Mesenchymal stem cell (in vitro differentiated cells and primary cell): ENCODE results near the gene PMEL.

Experiments used
- DNase-seq: peaks from one replicate; pipeline ENCODE4 v3.0.0-alpha.2; 2013
- H2AFZ ChIP-seq: one replicate; pipeline ENCODE4 v1.6.1; 2013; ENCODE audit warnings: low read depth, mild to moderate bottlenecking, control low read depth, inconsistent platforms, low read length, moderate library complexity
- H2AK5ac ChIP-seq: 2 replicates; pipeline ENCODE4 v1.6.1; 2013; ENCODE audit warnings: low read length, moderate library complexity, mild to moderate bottlenecking, inconsistent platforms; ENCODE audit not compliant: severe bottlenecking
- H2BK120ac ChIP-seq: one replicate; pipeline ENCODE4 v1.6.1; 2013; ENCODE audit warnings: low read depth, mild to moderate bottlenecking, inconsistent platforms, low read length, moderate library complexity
- H2BK12ac ChIP-seq, 2 experiments: one replicate each; pipeline ENCODE4 v1.6.1; 2013; ENCODE audit warnings: inconsistent platforms in 2 of 2, low read length in 2 of 2, mild to moderate bottlenecking in 2 of 2, moderate library complexity in 2 of 2, control low read depth in 1 of 2
- H2BK15ac ChIP-seq: one replicate; pipeline ENCODE4 v1.6.1; 2013; ENCODE audit warnings: mild to moderate bottlenecking, low read depth, inconsistent platforms; ENCODE audit not compliant: poor library complexity, severe bottlenecking
- H2BK5ac ChIP-seq: 2 replicates; pipeline ENCODE4 v1.6.1; 2013; ENCODE audit warnings: low read depth, mild to moderate bottlenecking, low read length, control low read depth, inconsistent platforms; ENCODE audit not compliant: poor library complexity, severe bottlenecking
- H3K14ac ChIP-seq, 2 experiments: one replicate each; pipeline ENCODE4 v1.6.1; 2013; ENCODE audit warnings: inconsistent platforms in 2 of 2, low read length in 2 of 2, control low read depth in 1 of 2, mild to moderate bottlenecking in 1 of 2, moderate library complexity in 1 of 2
- H3K18ac ChIP-seq, 2 experiments: one replicate each; pipeline ENCODE4 v1.6.1; 2013; ENCODE audit warnings: inconsistent platforms in 2 of 2, low read length in 2 of 2, control low read depth in 1 of 2, low read depth in 1 of 2, mild to moderate bottlenecking in 1 of 2
- H3K23ac ChIP-seq, 2 experiments: one replicate each; pipeline ENCODE4 v1.6.1; 2013; ENCODE audit warnings: inconsistent platforms in 2 of 2, low read length in 2 of 2, mild to moderate bottlenecking in 2 of 2, moderate library complexity in 2 of 2, control low read depth in 1 of 2
- H3K27ac ChIP-seq: 2 replicates; pipeline ENCODE4 v1.5.1; 2013; ENCODE audit warnings: mild to moderate bottlenecking, moderate library complexity, low read length, control low read depth, inconsistent platforms; ENCODE audit not compliant: poor library complexity, severe bottlenecking
- H3K27me3 ChIP-seq, 2 experiments: 2 replicates each; pipeline versions ENCODE4 v1.6.1 to v1.7.0; 2013; ENCODE audit warnings: low read length in 2 of 2, mild to moderate bottlenecking in 2 of 2, moderate library complexity in 2 of 2, control low read depth in 1 of 2, inconsistent platforms in 1 of 2; ENCODE audit not compliant: control insufficient read depth in 1 of 2, insufficient read depth in 1 of 2
- H3K36me3 ChIP-seq, 2 experiments: 2 replicates each; pipeline versions ENCODE4 v1.6.1 to v1.7.0; 2013; ENCODE audit warnings: low read length in 2 of 2, control low read depth in 1 of 2, inconsistent platforms in 1 of 2, low read depth in 1 of 2, mild to moderate bottlenecking in 1 of 2; ENCODE audit not compliant: insufficient read depth in 2 of 2, control insufficient read depth in 1 of 2
- H3K4ac ChIP-seq, 2 experiments: one replicate each; pipeline ENCODE4 v1.6.1; 2013; ENCODE audit warnings: inconsistent platforms in 2 of 2, low read length in 2 of 2, mild to moderate bottlenecking in 2 of 2, moderate library complexity in 2 of 2, control low read depth in 1 of 2, low read depth in 1 of 2
- H3K4me1 ChIP-seq: 2 replicates; pipeline ENCODE4 v1.6.1; 2013; ENCODE audit warnings: low read depth, low read length, control low read depth; ENCODE audit not compliant: control insufficient read depth, insufficient read depth
- H3K4me2 ChIP-seq: 2 replicates; pipeline ENCODE4 v1.6.1; 2013; ENCODE audit warnings: low read length, mild to moderate bottlenecking, inconsistent platforms; ENCODE audit not compliant: poor library complexity, severe bottlenecking
- H3K4me3 ChIP-seq, 2 experiments: 2 replicates each; pipeline versions ENCODE4 v1.5.1 to v1.7.0; 2013; ENCODE audit warnings: low read length in 2 of 2, mild to moderate bottlenecking in 2 of 2, control low read depth in 1 of 2, low read depth in 1 of 2; ENCODE audit not compliant: insufficient read depth in 1 of 2
- H3K79me1 ChIP-seq: replicated peaks from 2 replicates; pipeline ENCODE4 v1.6.1; 2013; ENCODE audit warnings: mild to moderate bottlenecking, control low read depth, low read length, inconsistent platforms; ENCODE audit not compliant: poor library complexity, severe bottlenecking
- H3K9ac ChIP-seq: 2 replicates; pipeline ENCODE4 v1.7.0; 2013; ENCODE audit warnings: mild to moderate bottlenecking, low read length, moderate library complexity
- H3K9me3 ChIP-seq: 2 replicates; pipeline ENCODE4 v1.7.0; 2013; ENCODE audit warnings: mild to moderate bottlenecking, low read length; ENCODE audit not compliant: control insufficient read depth
- H4K8ac ChIP-seq: one replicate; pipeline ENCODE4 v1.6.1; 2013; ENCODE audit warnings: inconsistent platforms, mild to moderate bottlenecking, low read length, moderate library complexity
- H4K91ac ChIP-seq: one replicate; pipeline ENCODE4 v1.6.1; 2013; ENCODE audit warnings: mild to moderate bottlenecking, low read length, inconsistent platforms
- WGBS: methylation state at CpG from one replicate; pipeline ENCODE4 v1.1.7; 2013; ENCODE audit warnings: mixed read lengths; 5-methylcytosine and 5-hydroxymethylcytosine counted together

PMEL gene

DNA sequence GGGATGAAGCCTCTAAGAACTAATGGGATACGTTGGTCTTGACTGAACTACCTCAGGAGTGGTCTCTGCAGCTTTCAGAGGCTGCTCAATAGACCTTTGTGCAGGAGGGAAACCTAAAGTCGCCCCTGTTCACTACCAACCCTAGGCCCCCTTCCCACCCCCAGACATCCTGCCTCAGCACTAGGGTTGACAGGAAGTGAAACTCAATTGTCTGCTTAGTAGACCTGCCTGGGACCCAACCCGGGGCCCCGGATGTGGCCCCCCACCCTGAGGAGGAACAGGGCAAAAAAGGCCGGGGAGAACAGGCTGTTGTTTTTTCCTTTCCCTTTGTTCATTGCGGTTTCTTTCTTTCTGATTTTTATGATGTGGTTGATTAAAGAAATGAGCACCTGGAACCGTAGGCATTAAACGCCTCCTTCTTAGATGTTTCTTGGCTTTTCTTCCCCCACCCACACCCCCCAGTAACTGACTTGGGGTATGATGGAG is 36.5 kb downstream of the PMEL start:
- no peak overlapping the region for H3K4me3 ChIP-seq
- H2AK5ac ChIP-seq = peak overlapping the region; percentile 60
- DNase-seq = no peak
- H2BK15ac ChIP-seq = peak overlapping the region; percentile 90
- H3K27me3 ChIP-seq = no peaks in the 10 kb centered on the region
- H3K36me3 ChIP-seq = peaks cover 0 to 6% of the 10 kb centered on the region in 2 experiments
- no peak overlapping the region for H2AFZ ChIP-seq
- H3K9me3 ChIP-seq = no peaks in the 10 kb centered on the region
- no peak overlapping the region for H2BK120ac ChIP-seq
- peak overlapping the region; percentile 80 for H3K9ac ChIP-seq
- no peak overlapping the region for H3K18ac ChIP-seq
- H2BK5ac ChIP-seq = no peak overlapping the region
- H3K4me2 ChIP-seq = no peak overlapping the region
- H3K23ac ChIP-seq = no peak overlapping the region
- H4K91ac ChIP-seq = peak overlapping the region; percentile 72
- H3K14ac ChIP-seq = no peak overlapping the region
- H4K8ac ChIP-seq = peak overlapping the region; percentile 81
- peak overlapping the region in 1 of 2 experiments; percentile 24 for H3K4ac ChIP-seq
- 83% methylated on average over 5 of the region's 8 CpGs for WGBS
- peaks cover 21% of the 10 kb centered on the region for H3K4me1 ChIP-seq
- peak overlapping the region in 1 of 2 experiments; percentile 61 for H2BK12ac ChIP-seq
- peaks cover 17% of the 10 kb centered on the region for H3K79me1 ChIP-seq
- no peak overlapping the region for H3K27ac ChIP-seq

DNA sequence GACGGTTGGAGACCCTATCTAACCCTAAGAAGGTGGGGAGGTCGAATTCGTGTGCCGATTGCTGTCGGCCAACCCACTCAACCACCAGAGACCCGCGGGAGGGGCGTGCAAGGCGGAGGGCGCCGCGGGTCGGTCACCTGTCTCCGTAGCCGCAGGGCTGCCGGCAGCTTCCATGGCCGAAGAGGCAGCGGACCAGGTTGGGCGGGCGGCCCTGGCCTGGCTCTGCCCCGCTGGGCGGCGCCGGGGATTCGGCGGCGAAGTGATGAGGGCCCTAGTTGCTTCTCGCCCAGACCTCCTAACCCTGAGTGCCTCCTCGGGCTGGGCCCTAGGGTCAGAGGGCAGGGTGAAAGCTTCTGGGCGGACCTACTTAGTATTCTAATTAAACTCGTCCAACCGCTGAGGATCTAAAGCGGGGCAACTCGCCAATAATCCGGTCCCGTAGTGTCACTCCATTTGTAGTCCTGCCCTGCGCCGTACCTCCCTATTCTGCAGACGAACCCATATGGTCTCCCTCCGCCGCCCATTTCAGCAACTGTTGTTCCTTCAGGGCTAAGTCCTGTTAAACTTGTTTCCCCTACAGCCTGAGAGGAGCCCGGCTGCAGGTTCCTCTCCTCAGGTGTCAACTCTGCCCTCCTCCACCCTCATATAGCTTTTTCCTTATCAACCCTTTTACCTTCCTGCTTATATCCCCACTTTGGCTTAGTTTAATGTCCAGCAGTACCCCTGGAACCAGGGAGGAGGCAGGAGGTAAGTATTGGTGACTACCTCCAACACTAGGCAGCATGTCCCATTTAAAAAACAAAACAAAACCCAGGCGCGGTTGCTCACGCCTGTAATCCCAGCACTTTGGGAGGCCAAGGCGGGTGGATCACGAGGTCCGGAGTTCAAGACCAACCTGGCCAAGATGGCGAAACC is 38.0 kb downstream of the PMEL start, which contains the start of gene PYM1:
PYM1 (minus strand) TSS at position 307 of the 915 bp plus-strand sequence; CDS start at position 174, 133 bp downstream.
- H2BK5ac ChIP-seq = peak within 1 kb of the TSS; percentile 57

DNA sequence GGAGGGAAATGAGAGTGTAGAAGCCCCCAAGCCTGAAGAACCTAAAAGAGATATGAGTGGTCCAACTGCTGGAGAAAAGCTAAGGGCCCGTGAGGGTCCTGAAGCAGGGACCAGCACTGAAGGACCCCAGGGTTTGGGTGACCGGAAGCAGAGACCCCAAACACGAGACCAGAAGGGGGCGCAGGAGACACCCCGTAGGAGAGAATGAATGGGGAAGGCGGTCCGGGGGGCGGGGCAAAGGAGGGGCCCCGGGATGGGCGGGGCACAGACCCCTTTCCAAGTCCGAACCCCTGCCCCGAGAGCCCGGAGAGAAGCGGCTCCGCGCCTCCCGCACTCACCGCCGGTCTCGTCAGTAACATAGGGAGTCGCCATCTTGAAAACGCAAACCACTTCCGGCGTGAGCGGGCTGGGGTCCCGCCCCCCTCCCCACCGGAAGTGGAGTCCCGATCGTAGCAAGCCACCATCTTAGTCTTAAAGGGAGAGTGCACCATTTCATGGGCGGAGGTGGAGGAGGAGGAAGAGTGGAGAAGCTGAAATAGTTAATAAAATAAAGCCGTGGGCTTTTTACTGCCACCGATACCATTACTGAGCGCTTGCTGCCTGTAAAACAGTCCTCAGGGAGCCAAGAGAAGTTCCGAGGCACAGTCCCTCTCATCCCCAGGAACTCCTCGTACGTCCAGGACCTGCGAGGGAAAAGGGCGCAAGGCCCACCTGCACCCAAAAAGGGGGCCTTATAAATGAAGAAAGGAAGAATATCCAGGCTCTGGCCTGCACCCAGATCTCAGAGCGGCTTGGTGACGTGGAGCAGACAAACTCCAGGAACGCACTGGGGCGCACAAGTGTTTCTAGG is 38.9 kb downstream of the PMEL start:
- H2BK120ac ChIP-seq = peak overlapping the region; percentile 80
- H2BK12ac ChIP-seq = peak overlapping the region; percentile 37 to 40
- DNase-seq = peak; percentile 96
- H3K9ac ChIP-seq = peak overlapping the region; percentile 100
- peak overlapping the region; percentile 76 for H2BK15ac ChIP-seq
- H3K4me2 ChIP-seq = peak overlapping the region; percentile 80
- H3K79me1 ChIP-seq = peaks cover 8% of the 10 kb centered on the region
- H3K4me1 ChIP-seq = peaks cover 13% of the 10 kb centered on the region
- peak overlapping the region; percentile 57 for H2BK5ac ChIP-seq
- peak overlapping the region; percentile 93 for H3K27ac ChIP-seq
- H2AFZ ChIP-seq = no peak overlapping the region
- H4K91ac ChIP-seq = peak overlapping the region; percentile 65
- H3K4ac ChIP-seq = peak overlapping the region; percentile 88 to 98
- peak overlapping the region in 1 of 2 experiments; percentile 94 for H3K14ac ChIP-seq
- H4K8ac ChIP-seq = peak overlapping the region; percentile 96
- peak overlapping the region; percentile 39 for H2AK5ac ChIP-seq
- peak overlapping the region in 1 of 2 experiments; percentile 71 for H3K23ac ChIP-seq
- peak overlapping the region; percentile 90 to 93 for H3K18ac ChIP-seq
- H3K4me3 ChIP-seq = peak overlapping the region; percentile 84 to 100
- under 1% methylated on average over 40 of the region's 42 CpGs for WGBS
- no peaks in the 10 kb centered on the region for H3K9me3 ChIP-seq
- peaks cover 5 to 17% of the 10 kb centered on the region in 2 experiments for H3K36me3 ChIP-seq
- no peaks in the 10 kb centered on the region for H3K27me3 ChIP-seq

More for the DNA sequence above, 38.0 kb downstream of the PMEL start, which contains the start of gene PYM1:
- Histone ChIP-seq H3K18ac (peak within 1 kb of the TSS; percentile 90 to 93), H3K14ac (peak within 1 kb of the TSS in 1 of 2 experiments; percentile 94), H2BK120ac (peak within 1 kb of the TSS; percentile 80), H3K4me1 (peaks cover 19% of the 10 kb centered on the region), H2BK15ac (peak within 1 kb of the TSS; percentile 76), H3K4me3 (peak within 1 kb of the TSS; percentile 84 to 100), H3K79me1 (peaks cover 13% of the 10 kb centered on the region), H3K9ac (peak within 1 kb of the TSS; percentile 100), H3K27ac (peak within 1 kb of the TSS; percentile 93), H2BK12ac (peak within 1 kb of the TSS; percentile 37 to 78), H3K4ac (peak within 1 kb of the TSS; percentile 88 to 98), H2AFZ (peak within 1 kb of the TSS; percentile 68), H3K4me2 (peak within 1 kb of the TSS; percentile 80), H3K36me3 (peaks cover 0 to 10% of the 10 kb centered on the region in 2 experiments), H4K91ac (peak within 1 kb of the TSS; percentile 77), H4K8ac (peak within 1 kb of the TSS; percentile 96), H3K23ac (peak within 1 kb of the TSS in 1 of 2 experiments; percentile 71), H3K27me3 (no peaks in the 10 kb centered on the region), H2AK5ac (peak within 1 kb of the TSS; percentile 79), H3K9me3 (no peaks in the 10 kb centered on the region)
- DNase-seq = peak; percentile 80
- 7% methylated on average over 49 of the region's 49 CpGs for whole genome bisulfite sequencing
